Breast epithelium (tissue), 4 donors: ENCODE data around the gene NAPG. TPM values are rescaled to one million over a fixed set of nuclear protein-coding genes. Genes with fewer than 3 reads are reported as not detected.

Experiments used
- DNase-seq, 2 donors: peaks; one replicate each; pipeline ENCODE4 v3.0.0-alpha.2; 2019; ENCODE audit warnings: low spot score in 2 of 2
- H3K27ac ChIP-seq, 2 donors: fragments of 200-600 bp; sonication (generic) in 1 of 2; one replicate each; pipeline ENCODE4 v1.5.1; 2016 to 2019; ENCODE audit warnings: mild to moderate bottlenecking in 1 of 2
- H3K27me3 ChIP-seq, 2 donors: fragments of 200-600 bp; sonication (generic) in 1 of 2; one replicate each; pipeline versions ENCODE4 v1.5.1 to v1.6.0; 2017 to 2019; ENCODE audit warnings: control low read depth in 1 of 2, mild to moderate bottlenecking in 1 of 2
- H3K36me3 ChIP-seq: fragments of 200-600 bp; one replicate; pipeline ENCODE4 v1.5.1; 2019
- H3K4me1 ChIP-seq, 2 donors: fragments of 200-600 bp; sonication (generic); one replicate each; pipeline ENCODE4 v1.5.1; 2016 to 2019; ENCODE audit warnings: control low read depth in 1 of 2
- H3K4me3 ChIP-seq, 3 donors: fragments of 200-600 bp; sonication (generic); 1 replicate in 2 of 3; 2 replicates in 1 of 3; pipeline ENCODE4 v1.5.1; 2016 to 2019; ENCODE audit warnings: mild to moderate bottlenecking in 3 of 3, moderate library complexity in 2 of 3
- H3K9me3 ChIP-seq, 2 donors: fragments of 200-600 bp; sonication (generic) in 1 of 2; one replicate each; pipeline ENCODE4 v1.5.1; 2016 to 2019; ENCODE audit warnings: control low read depth in 1 of 2
- CTCF ChIP-seq, 3 donors: fragments of 450-650 bp; IDR thresholded peaks; one replicate each; pipeline ENCODE4 v1.5.1; 2016 to 2017; ENCODE audit warnings: antibody characterized with exemption in 3 of 3, mild to moderate bottlenecking in 3 of 3, moderate library complexity in 3 of 3
- POLR2A ChIP-seq: fragments of 450-650 bp; IDR thresholded peaks from one replicate; pipeline ENCODE4 v1.6.1; 2016; ENCODE audit warnings: antibody characterized with exemption, mild to moderate bottlenecking, moderate library complexity
- POLR2AphosphoS5 ChIP-seq, 3 donors: sonication (generic); formaldehyde crosslinking; IDR thresholded peaks; one replicate each; pipeline ENCODE4 v1.6.1; 2017; ENCODE audit warnings: antibody characterized with exemption in 3 of 3
- intact Hi-C: fragments of 100-400 bp; cut with DNase I; formaldehyde crosslinking; loops from one replicate; pipeline ENCODE4 v1.15.1; 2023; ENCODE audit warnings: low total_unique reads
- total RNA-seq, 3 donors: library from RNA; depleted of rRNA; stranded (reverse); fragments of >200 nt; gene quantifications; one replicate each; pipeline ENCODE4 v1.1.0, GENCODE V29; 2016

The NAPG gene
- total RNA-seq, 3 donors from 2014 or later, result 23.2 to 46.7 (median 24.6) TPM

- DNase-seq, result no peak
- Histone ChIP-seq H3K4me1 (peaks cover 0 to 6% of the 10 kb centered on the region in 2 donors), H3K36me3 (no peaks in the 10 kb centered on the region), H3K27me3 (no peaks in the 10 kb centered on the region), H3K4me3 (no peak overlapping the region), H3K9me3 (no peaks in the 10 kb centered on the region), H3K27ac (peak overlapping the region; percentile 59 to 67)
- intact Hi-C loops, result loop anchor here (5.0 kb wide), 1 partner anchor 597 kb away; no protein-coding TSS in a partner anchor
- TF ChIP-seq POLR2AphosphoS5 (IDR thresholded peaks at IDR 0.05) (peak in 1 of 3 donors; percentile 50), POLR2A (no peak)
Observed at GRCh38 chr18:10514082-10514481, 11.7 kb upstream of the NAPG start.

GRCh38 chr18:10514601-10515000 is 11.2 kb upstream of the NAPG start:
- no peak overlapping the region for H3K27ac ChIP-seq

GRCh38 chr18:10515456-10515855 is 10.4 kb upstream of the NAPG start:
- H3K4me3 ChIP-seq, result no peak overlapping the region
- H3K9me3 ChIP-seq, result no peaks in the 10 kb centered on the region
- intact Hi-C loops, result no loop called here
- H3K27me3 ChIP-seq, result no peaks in the 10 kb centered on the region
- H3K36me3 ChIP-seq, result no peaks in the 10 kb centered on the region
- TF ChIP-seq POLR2A, result no peak
- peak in 1 of 3 donors; percentile 21 for TF ChIP-seq POLR2AphosphoS5 (IDR thresholded peaks at IDR 0.05)
- peaks cover 0 to 6% of the 10 kb centered on the region in 2 donors for H3K4me1 ChIP-seq
- DNase-seq, result peak in 1 of 2 donors; percentile 81
- H3K27ac ChIP-seq, result peak overlapping the region; percentile 57 to 59

More at GRCh38 chr18:10514601-10515000, 11.2 kb upstream of the NAPG start:
- Histone ChIP-seq H3K4me3 (no peak overlapping the region), H3K9me3 (no peaks in the 10 kb centered on the region), H3K4me1 (peaks cover 0 to 6% of the 10 kb centered on the region in 2 donors), H3K27me3 (no peaks in the 10 kb centered on the region), H3K36me3 (no peaks in the 10 kb centered on the region)
- intact Hi-C loops, result loop anchor here (5.0 kb wide), 1 partner anchor 597 kb away; no protein-coding TSS in a partner anchor
- no peak for TF ChIP-seq CTCF (IDR thresholded peaks at IDR 0.05)
- TF ChIP-seq POLR2A, result no peak
- TF ChIP-seq POLR2AphosphoS5 (IDR thresholded peaks at IDR 0.05), result no peak
- no peak for DNase-seq

- Histone ChIP-seq H3K27ac (peak overlapping the region; percentile 57 to 59), H3K9me3 (no peaks in the 10 kb centered on the region), H3K4me3 (no peak overlapping the region), H3K4me1 (peaks cover 0 to 6% of the 10 kb centered on the region in 2 donors), H3K27me3 (no peaks in the 10 kb centered on the region), H3K36me3 (no peaks in the 10 kb centered on the region)
- no peak for DNase-seq
- intact Hi-C loops, result no loop called here
- TF ChIP-seq POLR2A, result no peak
Observed at GRCh38 chr18:10516078-10516477, 9.7 kb upstream of the NAPG start.

GRCh38 chr18:10518595-10519255 is 7.1 kb upstream of the NAPG start:
- Histone ChIP-seq H3K4me1 (peaks cover 0 to 2% of the 10 kb centered on the region in 2 donors), H3K27ac (peak overlapping the region in 1 of 2 donors; percentile 41), H3K27me3 (no peaks in the 10 kb centered on the region), H3K4me3 (no peak overlapping the region), H3K36me3 (no peaks in the 10 kb centered on the region), H3K9me3 (no peaks in the 10 kb centered on the region)
- DNase-seq, result no peak
- intact Hi-C loops, result loop anchor here (2.0 kb wide), 1 partner anchor 546 kb away; no protein-coding TSS in a partner anchor
- peak in 1 of 3 donors; percentile 16 for TF ChIP-seq CTCF (IDR thresholded peaks at IDR 0.05)
- TF ChIP-seq POLR2AphosphoS5 (IDR thresholded peaks at IDR 0.05), result no peak

GRCh38 chr18:10519366-10519765 is 6.5 kb upstream of the NAPG start:
- H3K9me3 ChIP-seq, result no peaks in the 10 kb centered on the region
- H3K36me3 ChIP-seq, result no peaks in the 10 kb centered on the region
- no peak for DNase-seq
- intact Hi-C loops, result loop anchor here (2.0 kb wide), 1 partner anchor 547 kb away; no protein-coding TSS in a partner anchor
- H3K4me3 ChIP-seq, result no peak overlapping the region
- TF ChIP-seq POLR2A (no peak), CTCF (IDR thresholded peaks at IDR 0.05) (no peak), POLR2AphosphoS5 (IDR thresholded peaks at IDR 0.05) (no peak)
- H3K4me1 ChIP-seq, result peaks cover 0 to 2% of the 10 kb centered on the region in 2 donors
- H3K27ac ChIP-seq, result peak overlapping the region in 1 of 2 donors; percentile 41
- no peaks in the 10 kb centered on the region for H3K27me3 ChIP-seq
